22Rv1 (cell line): ENCODE measurements around the gene KDM4B.

ENCODE experiments used
- H3K27ac ChIP-seq: fragments of 450-650 bp; 2 replicates; pipeline ENCODE4 v1.5.1; 2017
- ZFX ChIP-seq: fragments of 450-650 bp; IDR thresholded peaks from 2 replicates; pipeline ENCODE4 v1.6.1; 2017; ENCODE audit warnings: antibody characterized with exemption, borderline replicate concordance
- TF ChIP-seq, protein P1 (sequence below): fragments of 450-650 bp; IDR thresholded peaks from 2 replicates; pipeline ENCODE4 v1.5.1; 2017; ENCODE audit warnings: mild to moderate bottlenecking

Gene KDM4B

DNA sequence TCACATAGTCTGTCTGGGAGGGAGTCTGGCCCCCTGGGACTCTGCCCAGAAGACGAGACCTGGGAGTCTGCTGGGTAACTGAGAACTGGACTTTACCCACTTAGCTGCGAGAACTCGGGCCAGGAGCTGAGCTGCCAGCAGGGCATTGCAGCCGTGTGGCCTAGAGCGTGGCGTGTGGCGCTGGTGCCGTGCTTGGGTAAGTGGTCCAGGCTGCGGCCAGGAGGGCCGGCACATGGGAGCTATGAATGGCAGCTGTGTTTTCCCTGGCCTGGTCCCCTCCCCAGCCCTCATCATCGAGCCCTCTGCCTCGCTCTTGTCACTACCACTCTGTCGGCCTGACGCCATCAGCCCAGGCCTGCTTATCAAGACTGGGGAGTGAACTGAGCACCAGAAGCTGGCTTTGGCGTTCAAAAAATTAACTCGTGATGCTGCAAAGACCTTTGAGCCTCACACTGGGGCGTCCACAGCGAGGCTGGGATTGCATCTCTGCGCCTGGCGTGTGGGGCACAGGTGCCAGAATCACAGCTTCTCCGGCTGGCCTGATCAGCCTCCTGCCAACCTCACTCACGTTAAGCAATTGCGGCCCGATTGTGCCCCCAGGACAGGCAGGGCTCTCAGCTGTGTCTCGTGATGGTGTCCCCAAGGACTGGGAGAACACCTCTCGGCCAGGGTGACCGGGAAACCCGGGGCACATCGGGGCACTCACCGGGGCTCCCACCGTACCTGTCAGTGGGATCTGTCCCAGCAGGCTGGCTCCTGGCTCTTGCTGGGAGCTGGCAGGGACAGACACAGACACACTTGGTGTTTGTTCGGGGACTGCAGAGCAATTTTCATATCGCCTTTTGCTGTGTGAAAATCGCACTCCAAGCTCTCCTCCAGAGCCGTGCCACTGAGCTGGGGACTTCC is 85.9 kb downstream of the KDM4B start:
- TF ChIP-seq, protein P1, sequence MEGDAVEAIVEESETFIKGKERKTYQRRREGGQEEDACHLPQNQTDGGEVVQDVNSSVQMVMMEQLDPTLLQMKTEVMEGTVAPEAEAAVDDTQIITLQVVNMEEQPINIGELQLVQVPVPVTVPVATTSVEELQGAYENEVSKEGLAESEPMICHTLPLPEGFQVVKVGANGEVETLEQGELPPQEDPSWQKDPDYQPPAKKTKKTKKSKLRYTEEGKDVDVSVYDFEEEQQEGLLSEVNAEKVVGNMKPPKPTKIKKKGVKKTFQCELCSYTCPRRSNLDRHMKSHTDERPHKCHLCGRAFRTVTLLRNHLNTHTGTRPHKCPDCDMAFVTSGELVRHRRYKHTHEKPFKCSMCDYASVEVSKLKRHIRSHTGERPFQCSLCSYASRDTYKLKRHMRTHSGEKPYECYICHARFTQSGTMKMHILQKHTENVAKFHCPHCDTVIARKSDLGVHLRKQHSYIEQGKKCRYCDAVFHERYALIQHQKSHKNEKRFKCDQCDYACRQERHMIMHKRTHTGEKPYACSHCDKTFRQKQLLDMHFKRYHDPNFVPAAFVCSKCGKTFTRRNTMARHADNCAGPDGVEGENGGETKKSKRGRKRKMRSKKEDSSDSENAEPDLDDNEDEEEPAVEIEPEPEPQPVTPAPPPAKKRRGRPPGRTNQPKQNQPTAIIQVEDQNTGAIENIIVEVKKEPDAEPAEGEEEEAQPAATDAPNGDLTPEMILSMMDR: no peak
- no peak for TF ChIP-seq ZFX
- H3K27ac ChIP-seq: no peak overlapping the region

DNA sequence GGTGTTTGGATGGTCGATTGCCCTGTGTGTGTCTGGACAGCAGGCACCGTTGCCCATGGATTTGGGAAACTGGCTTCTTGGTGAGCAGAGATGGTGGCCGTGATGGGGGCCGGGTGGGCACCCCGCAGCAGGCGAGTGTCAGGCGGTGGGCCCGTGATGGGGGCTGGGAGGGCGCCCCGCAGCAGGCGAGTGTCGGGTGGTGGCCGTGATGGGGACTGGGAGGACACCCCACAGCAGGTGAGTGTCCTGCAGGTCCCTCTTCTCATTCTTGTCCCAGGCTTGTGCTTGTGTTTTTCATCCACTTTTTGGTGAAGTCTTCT is 86.5 kb downstream of the KDM4B start:
- H3K27ac ChIP-seq: no peak overlapping the region
- TF ChIP-seq, protein P1: no peak
- no peak for TF ChIP-seq ZFX

DNA sequence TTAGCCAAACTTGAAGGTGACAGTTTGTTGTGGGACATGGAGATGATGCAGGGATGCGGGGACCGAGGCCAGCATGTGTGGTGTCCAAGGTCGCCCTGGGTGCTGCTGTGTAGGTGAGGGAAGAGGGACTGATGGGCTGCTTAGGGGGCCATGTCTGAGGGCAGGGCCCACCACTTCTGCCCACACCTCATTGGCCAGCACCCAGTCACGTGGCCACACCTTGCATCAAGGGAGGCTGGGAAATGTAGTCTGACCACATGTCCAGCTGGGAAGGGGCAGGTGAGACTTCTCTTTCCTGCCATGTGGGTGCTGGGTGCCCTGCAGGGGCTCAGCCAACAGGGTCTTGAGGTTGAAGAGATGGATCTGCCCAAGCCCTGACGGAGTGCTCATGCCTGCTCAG is 88.9 kb downstream of the KDM4B start:
- TF ChIP-seq, protein P1: no peak
- TF ChIP-seq ZFX: no peak

DNA sequence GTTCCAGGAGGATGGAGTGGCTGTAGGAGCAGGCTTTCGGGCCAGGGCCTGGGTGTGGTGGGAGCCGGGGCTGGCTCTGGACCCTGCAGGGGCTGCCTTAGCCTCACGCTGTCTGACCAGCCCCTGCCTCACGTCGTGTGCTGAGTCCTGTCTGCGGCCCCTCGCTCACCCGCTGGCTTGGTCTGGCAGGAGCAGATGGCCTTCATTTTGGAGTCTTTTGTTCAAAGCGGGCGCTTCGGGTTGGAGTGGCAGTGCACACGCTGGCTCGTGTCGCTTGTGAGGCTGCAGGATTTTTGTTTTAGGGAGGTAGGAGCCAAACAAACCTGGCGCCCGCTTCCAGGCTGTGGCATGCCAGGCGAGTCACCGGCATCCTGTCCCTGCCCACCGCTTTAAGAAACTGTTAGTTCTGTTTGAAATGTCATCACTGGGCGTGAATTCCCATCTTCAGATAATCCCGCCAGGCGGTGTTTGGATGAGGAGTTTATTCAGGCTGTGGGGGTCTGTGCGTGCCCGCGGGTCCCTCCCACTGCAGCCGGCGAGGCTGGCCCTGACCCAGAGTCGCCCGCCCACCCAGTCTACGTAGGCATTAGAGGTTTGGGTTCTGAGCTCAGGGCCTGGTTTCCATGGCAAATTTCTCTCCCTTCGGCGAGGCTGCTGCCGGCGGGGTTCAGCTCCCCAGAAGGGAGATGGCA is 89.8 kb downstream of the KDM4B start:
- no peak overlapping the region for H3K27ac ChIP-seq
- TF ChIP-seq, protein P1: no peak
- no peak for TF ChIP-seq ZFX

More for the DNA sequence above, 88.9 kb downstream of the KDM4B start:
- no peak overlapping the region for H3K27ac ChIP-seq

DNA sequence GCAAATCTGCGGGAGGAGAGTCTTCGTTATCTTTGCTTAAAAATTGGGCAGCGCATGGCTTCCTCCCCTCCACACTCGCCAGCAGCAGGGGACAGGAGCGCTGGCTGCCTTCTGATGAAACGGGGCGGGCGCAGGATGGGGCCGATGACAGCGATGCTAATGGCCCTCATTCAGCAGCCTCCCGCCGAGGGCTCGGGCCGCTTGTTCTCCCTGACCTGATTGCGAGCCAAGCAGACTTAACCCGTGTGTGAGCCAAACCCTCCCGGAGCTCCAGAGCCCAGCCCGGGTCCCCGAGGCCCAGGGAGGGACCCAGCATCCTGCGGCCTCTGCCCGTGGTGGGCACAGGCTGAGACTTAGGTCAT is 90.3 kb downstream of the KDM4B start:
- no peak overlapping the region for H3K27ac ChIP-seq
- no peak for TF ChIP-seq ZFX
- TF ChIP-seq, protein P1: no peak

DNA sequence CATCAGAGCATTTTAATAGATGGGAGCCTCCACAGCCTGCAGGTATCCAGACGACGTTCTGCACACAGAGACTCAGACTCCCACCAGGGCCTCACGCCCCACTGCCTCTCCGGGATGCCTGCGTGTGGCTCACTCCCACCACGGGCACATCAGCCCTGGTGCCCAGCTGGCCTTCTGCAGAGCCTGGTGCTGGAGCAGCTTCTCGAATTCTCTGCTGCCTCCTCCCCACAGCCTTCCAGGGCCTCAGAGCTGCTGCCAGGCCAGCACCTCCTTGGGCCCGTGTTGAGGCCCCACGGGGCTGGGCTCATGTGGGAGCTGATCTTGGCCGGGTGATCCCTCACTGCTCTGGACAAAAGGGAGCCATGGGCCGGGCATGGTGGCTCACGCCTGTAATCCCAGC is 90.9 kb downstream of the KDM4B start:
- TF ChIP-seq, protein P1: no peak
- TF ChIP-seq ZFX: no peak
- H3K27ac ChIP-seq: no peak overlapping the region

DNA sequence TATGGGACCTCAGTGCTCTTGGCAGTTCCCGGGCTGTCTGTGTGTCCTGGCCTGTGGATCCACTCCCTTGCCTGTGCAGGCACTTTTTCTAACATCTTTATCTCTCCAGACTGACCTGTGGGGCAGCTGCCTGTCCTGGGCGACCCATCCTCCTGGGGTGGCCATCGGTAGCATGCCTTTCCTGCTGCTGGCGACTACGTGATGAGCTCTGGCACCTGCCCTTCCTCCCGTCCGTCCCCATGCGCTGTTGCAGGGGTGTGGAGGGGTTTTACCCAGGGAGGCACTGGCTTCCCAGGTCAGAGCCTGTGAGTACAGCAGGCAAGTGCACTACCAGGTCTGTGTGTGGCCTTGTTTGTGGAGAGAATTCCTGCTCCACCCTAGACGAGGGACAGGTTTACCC is 93.3 kb downstream of the KDM4B start:
- H3K27ac ChIP-seq: no peak overlapping the region
- TF ChIP-seq ZFX: no peak
- TF ChIP-seq, protein P1: no peak
